K562 (cell line): ENCODE measurements around the gene LAMB2. TPM values are rescaled to one million over a fixed set of nuclear protein-coding genes. Genes with fewer than 3 reads are reported as not detected.

Source experiments
- ETS1 ChIP-seq: conservative IDR thresholded peaks from 2 replicates; pipeline ENCODE4 v1.6.1; 2011; ENCODE audit warnings: low read depth, mild to moderate bottlenecking, low read length; ENCODE audit not compliant: control insufficient read depth
- FOXM1 ChIP-seq, 2 experiments: fragments of 450-650 bp in 1 of 2; sonication (generic) in 1 of 2; formaldehyde crosslinking in 1 of 2; IDR thresholded peaks; 2 replicates each; pipeline versions ENCODE4 v1.6.1 to v1.9.0; 2017 to 2022; ENCODE audit warnings: low read depth in 2 of 2, mild to moderate bottlenecking in 2 of 2, missing genetic modification reagents in 1 of 2, moderate library complexity in 1 of 2
- JUNB ChIP-seq: fragments of 450-650 bp; formaldehyde crosslinking; conservative IDR thresholded peaks from 2 replicates; pipeline ENCODE4 v1.4.0; 2020; ENCODE audit warnings: mild to moderate bottlenecking
- SMC3 ChIP-seq: conservative IDR thresholded peaks from 2 replicates; pipeline ENCODE4 v1.6.1; 2011; ENCODE audit warnings: low read depth, low read length, improper control_type of control experiment; ENCODE audit not compliant: insufficient read depth
- SNIP1 ChIP-seq: fragments of 450-650 bp; IDR thresholded peaks from 2 replicates; pipeline ENCODE4 v1.7.1; 2017; ENCODE audit warnings: low read depth, mild to moderate bottlenecking
- SP2 ChIP-seq: IDR thresholded peaks from 2 replicates; pipeline ENCODE4 v1.6.1; 2011; ENCODE audit warnings: mild to moderate bottlenecking, low read depth, low read length, moderate library complexity; ENCODE audit not compliant: poor library complexity, severe bottlenecking; ENCODE audit errors: extremely low read depth
- TCFL5 ChIP-seq: fragments of 250-450 bp; sonication (Bioruptor Pico); conservative IDR thresholded peaks from 2 replicates; pipeline ENCODE4 v1.6.1; 2021; ENCODE audit warnings: mild to moderate bottlenecking, moderate library complexity, matching md5 sums
- USF1 ChIP-seq: sonication (generic); formaldehyde crosslinking; IDR thresholded peaks from 2 replicates; pipeline ENCODE4 v1.9.0; 2022; ENCODE audit warnings: mild to moderate bottlenecking, missing genetic modification reagents
- ZNF518B ChIP-seq: fragments of 250-450 bp; sonication (Bioruptor Pico); IDR thresholded peaks from 2 replicates; pipeline ENCODE4 v1.5.0; 2021; ENCODE audit warnings: mild to moderate bottlenecking, moderate library complexity
- polyA plus RNA-seq, 8 experiments: library from polyadenylated mRNA; depleted of rRNA in 4 of 8; stranded (reverse) in 5 of 8; unstranded in 3 of 8; fragments of >200 nt; fragmentation: Nextera tagmentation in 2 of 8; fragmentation: Illumina TruSeq in 1 of 8; extraction: Ambion mirVana in 2 of 8; extraction: Trizol in 1 of 8; gene quantifications; 2 replicates each; pipeline versions ENCODE4 v1.2.1 to v1.2.3, GENCODE V29; 2011 to 2014; ENCODE audit warnings: inconsistent platforms in 1 of 8, missing spikeins in 1 of 8
- total RNA-seq, 7 experiments: library from RNA; depleted of rRNA in 6 of 7; stranded (reverse); fragments of >200 nt in 6 of 7; fragmentation: Illumina TruSeq in 2 of 7; extraction: Trizol in 2 of 7; gene quantifications; 2 replicates each; pipeline versions ENCODE4 v1.2.1 to v1.2.3, GENCODE V29; 2011 to 2021; ENCODE audit warnings: low replicate concordance in 1 of 7
- TF ChIP-seq, protein P1 (sequence below): IDR thresholded peaks from 2 replicates; pipeline ENCODE4 v1.6.1; 2011; ENCODE audit not compliant: insufficient read length; ENCODE audit errors: extremely low read depth
- TF ChIP-seq, protein P2 (sequence below): sonication (generic); formaldehyde crosslinking; IDR thresholded peaks from 2 replicates; pipeline ENCODE4 v1.8.0; 2022; ENCODE audit warnings: mild to moderate bottlenecking, missing genetic modification reagents
- TF ChIP-seq, protein P3 (sequence below), 2 experiments: IDR thresholded peaks; 2 replicates each; pipeline ENCODE4 v1.6.1; 2012; ENCODE audit warnings: improper control_type of control experiment in 2 of 2, low read depth in 2 of 2, low read length in 2 of 2, borderline replicate concordance in 1 of 2
- TF ChIP-seq, protein P4 (sequence below): fragments of 250-450 bp; sonication (Bioruptor Pico); IDR thresholded peaks from 2 replicates; pipeline ENCODE4 v1.5.0; 2021

LAMB2 gene
- total and polyA plus RNA-seq, 9 of the 15 experiments (the other 6 are each of a cell fraction or from before 2014, with no cell fraction given): 1.4 to 26.0 (median 16.2) TPM

GRCh38 chr3:49171119-49171774 lies 38.4 kb upstream of the LAMB2 start, which contains the start of gene KLHDC8B (continued):
- TF ChIP-seq ZNF518B (CRISPR knock-in tag) (no peak), SNIP1 (no peak), ETS1 (peak; percentile 29; the same call in 1 of the 2 replicates), USF1 (CRISPR knock-in tag) (peak; percentile 56), FOXM1 (IDR thresholded peaks at IDR 0.05; ENCODE audit: low read depth) (no peak), FOXM1 (CRISPR knock-in tag; IDR thresholded peaks at IDR 0.05; ENCODE audit: low read depth) (no peak), SMC3 (peak; percentile 52), TCFL5 (CRISPR knock-in tag) (no peak), SP2 (no peak), JUNB (CRISPR knock-in tag) (no peak)
- TF ChIP-seq, protein P1, sequence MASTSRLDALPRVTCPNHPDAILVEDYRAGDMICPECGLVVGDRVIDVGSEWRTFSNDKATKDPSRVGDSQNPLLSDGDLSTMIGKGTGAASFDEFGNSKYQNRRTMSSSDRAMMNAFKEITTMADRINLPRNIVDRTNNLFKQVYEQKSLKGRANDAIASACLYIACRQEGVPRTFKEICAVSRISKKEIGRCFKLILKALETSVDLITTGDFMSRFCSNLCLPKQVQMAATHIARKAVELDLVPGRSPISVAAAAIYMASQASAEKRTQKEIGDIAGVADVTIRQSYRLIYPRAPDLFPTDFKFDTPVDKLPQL: no peak
- TF ChIP-seq, protein P2, sequence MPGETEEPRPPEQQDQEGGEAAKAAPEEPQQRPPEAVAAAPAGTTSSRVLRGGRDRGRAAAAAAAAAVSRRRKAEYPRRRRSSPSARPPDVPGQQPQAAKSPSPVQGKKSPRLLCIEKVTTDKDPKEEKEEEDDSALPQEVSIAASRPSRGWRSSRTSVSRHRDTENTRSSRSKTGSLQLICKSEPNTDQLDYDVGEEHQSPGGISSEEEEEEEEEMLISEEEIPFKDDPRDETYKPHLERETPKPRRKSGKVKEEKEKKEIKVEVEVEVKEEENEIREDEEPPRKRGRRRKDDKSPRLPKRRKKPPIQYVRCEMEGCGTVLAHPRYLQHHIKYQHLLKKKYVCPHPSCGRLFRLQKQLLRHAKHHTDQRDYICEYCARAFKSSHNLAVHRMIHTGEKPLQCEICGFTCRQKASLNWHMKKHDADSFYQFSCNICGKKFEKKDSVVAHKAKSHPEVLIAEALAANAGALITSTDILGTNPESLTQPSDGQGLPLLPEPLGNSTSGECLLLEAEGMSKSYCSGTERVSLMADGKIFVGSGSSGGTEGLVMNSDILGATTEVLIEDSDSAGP: no peak
- TF ChIP-seq, protein P3, sequence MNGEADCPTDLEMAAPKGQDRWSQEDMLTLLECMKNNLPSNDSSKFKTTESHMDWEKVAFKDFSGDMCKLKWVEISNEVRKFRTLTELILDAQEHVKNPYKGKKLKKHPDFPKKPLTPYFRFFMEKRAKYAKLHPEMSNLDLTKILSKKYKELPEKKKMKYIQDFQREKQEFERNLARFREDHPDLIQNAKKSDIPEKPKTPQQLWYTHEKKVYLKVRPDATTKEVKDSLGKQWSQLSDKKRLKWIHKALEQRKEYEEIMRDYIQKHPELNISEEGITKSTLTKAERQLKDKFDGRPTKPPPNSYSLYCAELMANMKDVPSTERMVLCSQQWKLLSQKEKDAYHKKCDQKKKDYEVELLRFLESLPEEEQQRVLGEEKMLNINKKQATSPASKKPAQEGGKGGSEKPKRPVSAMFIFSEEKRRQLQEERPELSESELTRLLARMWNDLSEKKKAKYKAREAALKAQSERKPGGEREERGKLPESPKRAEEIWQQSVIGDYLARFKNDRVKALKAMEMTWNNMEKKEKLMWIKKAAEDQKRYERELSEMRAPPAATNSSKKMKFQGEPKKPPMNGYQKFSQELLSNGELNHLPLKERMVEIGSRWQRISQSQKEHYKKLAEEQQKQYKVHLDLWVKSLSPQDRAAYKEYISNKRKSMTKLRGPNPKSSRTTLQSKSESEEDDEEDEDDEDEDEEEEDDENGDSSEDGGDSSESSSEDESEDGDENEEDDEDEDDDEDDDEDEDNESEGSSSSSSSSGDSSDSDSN (IDR thresholded peaks at IDR 0.05; ENCODE audit: borderline replicate concordance in 1 of 2, low read depth in 2 of 2, low read length in 2 of 2): peak in 1 of 2 experiments; percentile 40; a peak in 1 of 4 replicates
- TF ChIP-seq, protein P4, sequence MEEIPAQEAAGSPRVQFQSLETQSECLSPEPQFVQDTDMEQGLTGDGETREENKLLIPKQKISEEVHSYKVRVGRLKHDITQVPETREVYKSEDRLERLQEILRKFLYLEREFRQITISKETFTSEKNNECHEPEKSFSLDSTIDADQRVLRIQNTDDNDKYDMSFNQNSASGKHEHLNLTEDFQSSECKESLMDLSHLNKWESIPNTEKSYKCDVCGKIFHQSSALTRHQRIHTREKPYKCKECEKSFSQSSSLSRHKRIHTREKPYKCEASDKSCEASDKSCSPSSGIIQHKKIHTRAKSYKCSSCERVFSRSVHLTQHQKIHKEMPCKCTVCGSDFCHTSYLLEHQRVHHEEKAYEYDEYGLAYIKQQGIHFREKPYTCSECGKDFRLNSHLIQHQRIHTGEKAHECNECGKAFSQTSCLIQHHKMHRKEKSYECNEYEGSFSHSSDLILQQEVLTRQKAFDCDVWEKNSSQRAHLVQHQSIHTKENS: no peak
